HFF-Myc (cell line): ENCODE results near the gene PREX1.

ENCODE experiments used
- DNase-seq: peaks from one replicate; pipeline ENCODE4 v3.0.0-alpha.2; 2011; ENCODE audit warnings: low read depth; ENCODE audit errors: extremely low read depth
- H3K4me3 ChIP-seq: replicated peaks from 2 replicates; pipeline ENCODE4 v1.5.1; 2011; ENCODE audit warnings: low read depth, mild to moderate bottlenecking, control low read depth, low read length
- TF ChIP-seq, protein P1 (sequence below): IDR thresholded peaks from 2 replicates; pipeline ENCODE4 v1.5.1; 2012; ENCODE audit warnings: mild to moderate bottlenecking, low read depth, low read length, control low read depth; ENCODE audit errors: missing control alignments

Gene PREX1

DNA sequence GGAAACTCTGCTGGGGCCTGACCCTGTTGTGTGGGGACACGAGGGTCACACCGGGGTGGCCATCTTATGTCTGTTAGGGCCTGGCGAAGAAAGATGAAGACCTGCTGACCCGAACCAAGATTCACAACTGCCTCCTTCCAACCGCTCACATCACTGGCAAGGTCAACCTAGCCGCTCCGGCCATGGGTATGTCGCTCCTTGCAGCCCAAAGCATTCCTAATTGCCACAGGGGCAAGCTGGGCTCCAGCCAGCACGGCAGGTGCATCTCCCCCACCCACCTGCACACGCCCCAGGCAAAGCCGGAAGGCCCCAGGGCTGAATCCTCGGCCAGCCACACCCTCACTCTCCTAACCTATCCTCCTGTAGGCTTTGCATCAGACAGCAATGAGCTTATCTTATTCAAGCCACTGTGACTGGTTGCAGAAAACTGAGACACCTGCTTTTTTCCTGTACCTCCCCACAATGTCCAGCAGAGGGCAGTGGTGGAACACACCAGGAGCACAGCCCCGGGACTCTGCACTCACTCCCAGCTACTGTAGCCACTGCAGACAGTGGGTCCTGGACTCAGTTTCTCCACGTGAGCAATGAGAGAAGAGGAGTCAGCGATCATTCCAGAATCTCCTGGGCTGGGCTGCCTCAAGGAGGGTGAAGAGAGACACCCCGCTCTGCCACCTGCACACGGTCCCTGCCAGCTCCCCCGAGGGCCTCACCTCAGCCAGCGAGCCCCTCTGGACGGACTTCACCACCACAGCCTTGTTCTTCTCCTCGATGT lies 170.2 kb downstream of the PREX1 start:
- no peak overlapping the region for H3K4me3 ChIP-seq
- TF ChIP-seq, protein P1, sequence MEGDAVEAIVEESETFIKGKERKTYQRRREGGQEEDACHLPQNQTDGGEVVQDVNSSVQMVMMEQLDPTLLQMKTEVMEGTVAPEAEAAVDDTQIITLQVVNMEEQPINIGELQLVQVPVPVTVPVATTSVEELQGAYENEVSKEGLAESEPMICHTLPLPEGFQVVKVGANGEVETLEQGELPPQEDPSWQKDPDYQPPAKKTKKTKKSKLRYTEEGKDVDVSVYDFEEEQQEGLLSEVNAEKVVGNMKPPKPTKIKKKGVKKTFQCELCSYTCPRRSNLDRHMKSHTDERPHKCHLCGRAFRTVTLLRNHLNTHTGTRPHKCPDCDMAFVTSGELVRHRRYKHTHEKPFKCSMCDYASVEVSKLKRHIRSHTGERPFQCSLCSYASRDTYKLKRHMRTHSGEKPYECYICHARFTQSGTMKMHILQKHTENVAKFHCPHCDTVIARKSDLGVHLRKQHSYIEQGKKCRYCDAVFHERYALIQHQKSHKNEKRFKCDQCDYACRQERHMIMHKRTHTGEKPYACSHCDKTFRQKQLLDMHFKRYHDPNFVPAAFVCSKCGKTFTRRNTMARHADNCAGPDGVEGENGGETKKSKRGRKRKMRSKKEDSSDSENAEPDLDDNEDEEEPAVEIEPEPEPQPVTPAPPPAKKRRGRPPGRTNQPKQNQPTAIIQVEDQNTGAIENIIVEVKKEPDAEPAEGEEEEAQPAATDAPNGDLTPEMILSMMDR = peak; percentile 90
- peak; percentile 38 for DNase-seq

DNA sequence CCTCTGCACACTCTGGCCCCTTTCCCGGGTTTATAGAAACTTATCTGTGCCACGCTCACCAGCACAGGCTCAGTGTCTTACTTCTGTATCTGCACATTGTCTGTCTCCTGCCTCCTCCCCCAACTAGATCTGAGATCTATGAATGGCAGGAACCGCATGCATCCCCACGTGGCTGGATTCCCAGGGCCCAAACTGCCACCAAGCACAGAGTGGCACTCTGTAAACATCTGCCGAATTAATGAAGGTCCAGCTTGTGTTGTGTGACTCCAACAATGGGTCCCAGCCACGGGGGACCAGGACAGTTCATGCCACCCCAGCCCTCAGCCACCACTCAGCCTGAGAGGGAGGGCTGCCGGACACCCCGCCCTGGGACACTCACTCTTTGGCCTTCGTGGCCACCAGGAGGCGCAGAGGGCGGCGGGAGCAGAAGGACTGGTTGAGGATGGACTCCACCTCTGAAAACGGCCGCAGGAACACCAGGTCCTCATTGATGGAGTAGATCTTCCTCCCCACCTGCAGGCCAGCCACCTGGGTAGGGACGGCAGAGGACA lies 171.1 kb downstream of the PREX1 start:
- no peak for DNase-seq
- H3K4me3 ChIP-seq = no peak overlapping the region
- TF ChIP-seq, protein P1 = no peak

DNA sequence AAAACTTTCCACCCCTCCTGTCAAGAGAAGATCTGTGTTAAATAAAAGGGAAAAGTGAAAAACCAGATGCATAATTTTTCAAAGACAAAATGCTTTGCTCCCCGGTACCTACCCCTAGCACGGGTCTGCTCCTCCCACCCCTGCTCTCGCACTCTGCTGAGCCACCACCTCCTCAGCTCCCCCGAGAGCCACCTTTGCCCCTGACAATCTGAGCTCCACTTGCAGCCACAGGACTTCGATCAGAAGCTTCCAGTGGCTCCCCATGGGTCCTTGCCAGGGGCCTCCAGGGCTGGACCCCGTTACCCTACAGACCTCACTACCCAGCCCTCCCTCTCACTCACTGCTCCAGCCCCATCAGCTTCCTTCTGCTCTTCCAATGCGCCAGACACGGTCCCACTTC lies 171.7 kb downstream of the PREX1 start:
- no peak overlapping the region for H3K4me3 ChIP-seq
- TF ChIP-seq, protein P1 = no peak
- no peak for DNase-seq

DNA sequence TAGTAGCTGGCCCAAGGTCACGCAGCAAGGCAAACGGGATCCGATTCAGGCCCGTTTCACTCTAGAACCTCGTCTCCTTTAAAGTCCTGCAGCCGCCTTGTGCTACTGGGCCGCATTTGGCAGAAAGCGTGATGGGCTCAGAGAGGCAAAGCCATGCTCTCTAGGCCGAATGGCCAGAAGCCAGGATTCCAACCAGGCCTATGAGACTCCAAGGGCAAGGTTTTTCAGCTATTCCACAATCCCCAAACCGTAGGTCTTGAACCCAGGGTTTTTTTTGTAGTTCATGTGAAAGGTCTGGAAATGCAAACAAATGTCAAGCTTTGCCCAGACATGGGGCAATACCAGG lies 174.1 kb downstream of the PREX1 start:
- TF ChIP-seq, protein P1 = no peak
- H3K4me3 ChIP-seq = no peak overlapping the region
- no peak for DNase-seq

DNA sequence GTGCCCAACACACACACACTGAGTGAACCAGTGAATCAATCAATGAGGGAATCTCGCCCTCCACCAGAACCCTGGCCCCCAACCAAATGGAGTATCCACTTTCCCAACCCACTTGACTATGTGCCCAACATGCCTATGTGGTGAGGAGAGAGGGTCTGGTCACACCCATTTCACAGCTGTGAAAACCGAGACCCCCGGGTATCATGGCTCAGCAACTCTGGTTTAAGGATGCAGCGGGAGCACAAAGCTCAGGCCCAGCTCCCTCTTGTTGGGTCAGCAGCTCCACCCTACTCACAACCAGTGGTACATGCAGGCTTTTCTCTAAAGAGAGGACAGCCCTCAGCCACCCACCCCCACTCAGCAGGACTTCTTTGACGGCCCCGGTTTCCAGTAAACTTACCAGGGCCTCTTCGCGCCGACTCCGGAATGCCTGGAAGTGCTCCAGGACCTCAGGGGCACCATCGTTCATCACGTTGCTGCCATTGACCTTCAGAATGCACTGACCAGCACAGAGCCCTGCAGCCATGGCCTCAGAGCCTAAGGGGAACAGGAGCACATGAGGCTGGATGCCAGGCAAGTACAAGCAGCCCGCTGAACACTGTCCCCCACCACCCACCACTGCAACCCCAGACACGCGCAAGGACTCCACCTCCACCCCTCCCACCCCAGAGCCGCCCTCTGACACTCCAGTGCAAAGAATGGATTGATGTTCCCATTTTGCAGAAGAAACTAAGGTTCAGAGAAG lies 174.7 kb downstream of the PREX1 start:
- no peak overlapping the region for H3K4me3 ChIP-seq
- TF ChIP-seq, protein P1 = no peak
- DNase-seq = no peak

- TF ChIP-seq, protein P1 = no peak
- no peak for DNase-seq
- no peak overlapping the region for H3K4me3 ChIP-seq
Observed at GRCh38 chr20:48651960-48652359, 175.8 kb downstream of the PREX1 start.
